Measurements from ENCODE around the gene ACYP2.
A peak's percentile ranks its signal among the peaks of the same experiment; 100 is the strongest.
"Not testable (repeated sequence)": the region's sequence is repeated elsewhere in the genome, so short reads cannot be mapped to it uniquely, and the experiment has no call there.

The ACYP2 gene

GRCh38 chr2:54115284-54116137, at the start of gene ACYP2:
Gene ACYP2, plus strand, starts transcription at chr2:54115615.
- peak; percentile 93 for DNase-seq (ENCODE audit: low spot score)

GRCh38 chr2:54065891-54066290, 49.5 kb upstream of the ACYP2 start:
- no peak for DNase-seq (ENCODE audit: low spot score)

GRCh38 chr2:54067851-54068375, 47.5 kb upstream of the ACYP2 start:
- DNase-seq (ENCODE audit: low spot score): no peak

DNA sequence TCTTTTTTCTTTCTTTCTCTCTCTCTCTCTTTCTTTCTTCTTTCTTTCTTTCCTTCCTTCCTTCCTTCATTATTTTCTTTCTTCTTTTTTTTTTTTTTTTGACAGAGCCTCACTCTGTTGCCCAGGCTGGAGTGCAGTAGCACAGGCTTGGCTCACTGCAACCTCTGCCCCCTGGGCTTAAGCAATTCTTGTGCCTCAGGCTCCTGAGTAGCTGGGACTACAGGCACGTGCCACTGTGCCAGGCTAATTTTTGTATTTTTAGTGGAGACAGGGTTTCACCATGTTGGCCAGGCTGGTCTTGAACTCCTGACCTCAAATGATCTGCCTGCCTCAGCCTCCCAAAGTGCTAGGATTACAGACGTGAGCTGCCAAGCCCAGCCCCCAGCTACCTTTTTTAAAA, 42.9 kb upstream of the ACYP2 start:
- not testable (repeated sequence) for DNase-seq (ENCODE audit: low spot score)

DNA sequence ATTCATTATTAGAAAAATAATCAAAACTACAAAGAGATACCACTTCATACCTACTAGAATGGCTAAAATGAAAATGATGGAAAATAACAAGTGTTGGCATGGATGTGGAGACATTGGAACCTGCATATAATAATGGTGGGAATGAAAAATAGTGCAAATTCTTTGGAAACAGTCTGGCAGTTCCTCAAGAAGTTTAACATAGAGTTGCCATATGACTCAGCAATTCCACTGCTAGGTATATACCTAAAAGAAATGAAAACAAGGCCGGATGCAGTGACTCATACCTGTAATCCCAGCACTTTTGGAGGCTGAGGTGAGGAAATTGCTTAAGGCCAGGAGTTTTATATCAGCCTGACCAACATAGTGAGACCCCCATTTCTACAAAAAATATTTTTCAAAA, 41.6 kb upstream of the ACYP2 start:
- no peak for DNase-seq (ENCODE audit: low spot score)

- DNase-seq (ENCODE audit: low spot score): no peak
These were observed 40.6 kb upstream of the ACYP2 start for GRCh38 chr2:54074606-54075341.

DNA sequence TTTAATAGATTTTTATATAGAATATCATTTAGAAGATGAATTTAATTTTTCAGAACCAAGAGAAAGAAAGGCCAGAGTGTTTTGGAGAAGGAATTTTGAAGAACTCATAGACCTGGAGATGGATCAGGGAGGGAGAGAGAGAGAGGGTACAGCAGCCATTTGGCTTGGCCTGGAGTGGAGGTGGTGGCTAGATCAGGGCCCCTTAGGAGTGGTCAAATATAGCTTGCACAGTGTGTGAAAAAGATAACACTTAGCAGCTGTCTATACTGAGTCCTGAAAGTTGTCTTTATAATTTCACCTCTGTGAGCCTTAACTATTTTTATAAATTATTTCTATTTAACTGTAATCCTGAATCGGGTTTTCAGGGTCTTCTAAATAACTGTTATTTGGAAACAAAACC, 38.8 kb upstream of the ACYP2 start:
- DNase-seq (ENCODE audit: low spot score): no peak

DNA sequence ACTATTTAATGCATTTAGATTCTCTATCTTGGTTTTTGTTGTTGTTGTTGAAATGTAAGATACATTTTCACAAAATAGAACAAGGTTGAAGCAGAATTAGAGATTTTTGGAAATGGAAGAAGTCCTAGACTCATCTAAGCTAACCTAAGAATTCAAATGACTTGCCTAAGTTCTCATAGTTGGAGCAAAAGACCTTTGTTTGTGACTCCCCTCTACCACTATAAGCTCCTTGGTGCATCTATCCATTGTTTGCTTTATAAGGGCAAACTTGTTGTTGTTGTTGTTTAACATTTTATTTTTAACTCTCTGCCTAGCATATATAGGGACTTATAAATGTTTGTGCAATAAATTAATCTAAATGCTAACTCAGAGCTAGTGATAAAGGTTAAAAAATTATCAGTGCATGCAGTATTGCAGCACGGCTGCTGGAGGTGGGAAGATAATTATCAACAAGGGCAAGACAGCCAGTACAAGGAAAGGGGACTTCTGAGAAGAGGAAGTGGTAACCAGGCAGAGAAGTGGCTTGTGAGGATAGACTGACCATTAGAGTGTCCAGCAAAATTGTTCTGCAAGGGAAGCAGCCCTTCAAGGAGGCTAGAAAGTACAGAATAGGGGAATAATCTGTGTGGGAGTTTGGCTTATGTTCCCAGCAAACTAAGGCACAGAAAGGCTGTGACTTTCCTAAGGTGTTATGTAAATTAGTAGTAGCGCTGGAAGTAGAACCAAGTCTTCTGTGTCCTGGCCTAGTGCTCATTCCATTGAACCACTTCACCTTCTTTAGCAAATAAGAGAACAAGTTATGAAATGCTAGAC, 38.1 kb upstream of the ACYP2 start:
- no peak for DNase-seq (ENCODE audit: low spot score)

- DNase-seq (ENCODE audit: low spot score): no peak
These were observed 36.1 kb upstream of the ACYP2 start for GRCh38 chr2:54079331-54079730.

DNA sequence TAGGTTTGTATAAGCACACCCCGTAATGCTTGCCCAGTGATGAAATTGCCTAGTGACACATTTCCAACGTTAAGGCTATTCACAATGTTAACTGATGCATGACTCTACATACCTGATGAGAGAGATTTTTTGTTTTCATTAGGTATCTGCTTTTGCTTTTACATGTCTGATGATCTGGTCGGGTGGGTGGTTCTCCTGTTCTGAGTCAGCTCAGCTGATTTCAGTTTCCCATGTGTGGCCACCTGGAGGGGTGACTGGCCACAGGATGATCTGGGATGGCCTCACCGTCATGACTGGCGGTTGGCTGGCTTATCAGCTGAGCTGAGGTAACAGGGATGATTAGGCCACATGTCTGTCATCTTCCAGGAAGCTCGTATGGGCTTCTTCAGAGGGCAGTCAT, 33.8 kb upstream of the ACYP2 start:
- DNase-seq (ENCODE audit: low spot score): no peak

DNA sequence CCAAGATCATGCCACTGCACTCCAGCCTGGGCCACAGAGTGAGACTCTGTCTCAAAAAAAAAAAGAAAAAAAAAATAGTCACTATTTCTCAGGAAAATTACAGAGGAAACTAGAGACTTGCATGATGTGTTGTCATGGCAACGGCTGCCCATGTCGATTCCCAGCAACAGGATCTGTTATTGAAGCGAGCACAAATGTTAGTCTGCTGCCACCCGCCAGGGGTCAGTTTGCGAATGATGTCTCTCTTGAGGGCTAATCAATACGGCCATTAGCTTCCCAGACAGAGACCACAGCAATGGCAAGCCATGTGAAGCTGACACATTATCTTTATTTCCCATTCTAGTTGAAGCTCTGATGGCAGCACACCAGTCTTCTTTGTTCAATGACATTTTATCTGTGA, 32.4 kb upstream of the ACYP2 start:
- DNase-seq (ENCODE audit: low spot score): no peak

DNA sequence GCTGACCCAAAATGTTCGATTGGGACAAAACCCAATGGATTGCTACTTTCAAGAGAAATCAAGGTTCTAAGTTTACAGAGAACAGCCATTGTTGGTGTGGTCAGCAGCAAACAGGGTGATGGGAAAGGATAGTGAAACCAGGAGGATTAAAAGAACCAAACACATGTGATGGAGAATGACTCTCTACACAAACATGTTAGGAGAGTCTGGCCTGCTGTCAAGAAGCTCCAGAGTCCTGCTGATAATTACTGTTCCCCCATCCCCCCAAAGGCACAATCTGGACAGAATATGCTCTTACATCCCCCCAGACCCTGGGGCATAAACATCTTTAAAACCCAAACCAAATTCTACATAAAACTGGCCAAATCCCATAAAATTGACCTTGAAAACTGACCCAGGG, 32.0 kb upstream of the ACYP2 start:
- DNase-seq (ENCODE audit: low spot score): no peak

- DNase-seq (ENCODE audit: low spot score): no peak
These were observed 30.8 kb upstream of the ACYP2 start for GRCh38 chr2:54084600-54084999.

- DNase-seq (ENCODE audit: low spot score): no peak
These were observed 30.3 kb upstream of the ACYP2 start for GRCh38 chr2:54085069-54085468.

- no peak for DNase-seq (ENCODE audit: low spot score)
These were observed 29.3 kb upstream of the ACYP2 start for GRCh38 chr2:54086157-54086556.

GRCh38 chr2:54088191-54088634, 27.2 kb upstream of the ACYP2 start:
- no peak for DNase-seq (ENCODE audit: low spot score)

GRCh38 chr2:54088719-54089118, 26.7 kb upstream of the ACYP2 start:
- DNase-seq (ENCODE audit: low spot score): no peak

- DNase-seq (ENCODE audit: low spot score): no peak
These were observed 24.8 kb upstream of the ACYP2 start for GRCh38 chr2:54090521-54091117.

DNA sequence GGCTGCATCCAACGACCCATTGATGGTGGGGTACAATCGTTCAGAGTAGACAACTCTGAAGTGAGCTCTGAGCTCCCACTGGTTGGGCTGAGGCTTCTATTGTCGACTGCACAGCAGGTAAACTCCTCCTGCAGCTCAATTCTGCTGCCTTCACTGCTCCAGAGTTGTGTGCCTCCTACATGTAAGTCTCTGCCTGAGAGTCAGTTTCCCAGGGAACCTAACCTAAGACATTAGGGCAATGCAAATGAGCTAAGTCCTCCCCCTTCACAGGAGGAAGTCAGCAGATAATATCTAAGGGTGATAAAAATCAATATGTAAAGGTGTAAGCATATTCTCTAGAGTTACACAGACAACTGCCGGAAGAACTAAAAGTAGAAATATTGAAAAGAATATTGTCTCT, 22.5 kb upstream of the ACYP2 start:
- peak; percentile 70 for DNase-seq (ENCODE audit: low spot score)

- DNase-seq (ENCODE audit: low spot score): not testable (repeated sequence)
These were observed 20.0 kb upstream of the ACYP2 start for GRCh38 chr2:54095406-54095805.

DNA sequence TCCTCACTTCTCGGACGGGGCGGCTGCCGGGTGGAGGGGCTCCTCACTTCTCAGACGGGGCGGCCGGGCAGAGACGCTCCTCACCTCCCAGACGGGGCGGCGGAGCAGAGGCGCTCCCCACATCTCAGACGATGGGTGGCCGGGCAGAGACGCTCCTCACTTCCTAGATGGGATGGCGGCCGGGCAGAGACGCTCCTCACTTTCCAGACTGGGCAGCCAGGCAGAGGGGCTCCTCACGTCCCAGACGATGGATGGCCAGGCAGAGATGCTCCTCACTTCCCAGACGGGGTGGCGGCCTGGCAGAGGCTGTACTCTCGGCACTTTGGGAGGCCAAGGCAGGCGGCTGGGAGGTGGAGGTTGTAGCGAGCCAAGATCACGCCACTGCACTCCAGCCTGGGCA, 19.3 kb upstream of the ACYP2 start:
- not testable (repeated sequence) for DNase-seq (ENCODE audit: low spot score)

GRCh38 chr2:54097124-54097523, 18.3 kb upstream of the ACYP2 start:
- peak; percentile 16 for DNase-seq (ENCODE audit: low spot score)
